ENCODE measurements around the gene ALOX12. TPM values are rescaled to one million over a fixed set of nuclear protein-coding genes. Genes with fewer than 3 reads are reported as not detected.

ALOX12 gene
- total RNA-seq, 4 donors from 2014 or later, result not detected

DNA sequence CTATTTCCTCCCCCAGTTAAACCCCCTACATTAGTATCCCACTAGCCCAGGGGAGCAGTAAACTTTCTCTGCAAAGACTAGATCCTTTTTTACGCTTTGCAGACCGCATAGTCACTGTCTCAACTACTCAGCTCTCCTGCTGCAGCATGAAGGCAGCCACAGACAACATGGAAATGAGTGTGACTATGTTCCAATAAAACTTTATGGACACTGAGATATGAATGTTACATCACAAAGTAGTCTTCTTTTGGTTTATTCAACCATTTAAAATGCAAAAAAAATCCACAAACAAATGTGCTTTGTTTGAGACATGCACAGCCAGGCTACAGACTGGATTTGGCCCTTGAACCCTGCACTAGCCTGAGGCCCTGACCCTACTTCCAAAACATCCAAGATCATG is 14.7 kb downstream of the ALOX12 start:
- in situ Hi-C loops (cut with MboI; ENCODE audit: low pct_ligation_motif_present in 1 of 4, low pct_unique_long_range_greater_than_20kb in 1 of 4, low sequenced_read_pairs in 3 of 4), result loop anchor here in 3 of 4 donors (5.0 to 25.0 kb wide), 3 partner anchors 98 to 373 kb away; partner anchors contain the start of genes C17orf100 (in 1 of the 3), KIAA0753 (in 1 of the 3), MED31 (in 1 of the 3) and TXNDC17 (in 1 of the 3)
- no peak overlapping the region for H3K4me3 ChIP-seq
- H3K4me1 ChIP-seq, result peaks cover 12 to 38% (median 31%) of the 10 kb centered on the region in 4 donors
- TF ChIP-seq EP300 (IDR thresholded peaks at IDR 0.05; ENCODE audit: low read depth), result no peak
- TF ChIP-seq POLR2A (IDR thresholded peaks at IDR 0.05), result no peak
- TF ChIP-seq, protein P1, sequence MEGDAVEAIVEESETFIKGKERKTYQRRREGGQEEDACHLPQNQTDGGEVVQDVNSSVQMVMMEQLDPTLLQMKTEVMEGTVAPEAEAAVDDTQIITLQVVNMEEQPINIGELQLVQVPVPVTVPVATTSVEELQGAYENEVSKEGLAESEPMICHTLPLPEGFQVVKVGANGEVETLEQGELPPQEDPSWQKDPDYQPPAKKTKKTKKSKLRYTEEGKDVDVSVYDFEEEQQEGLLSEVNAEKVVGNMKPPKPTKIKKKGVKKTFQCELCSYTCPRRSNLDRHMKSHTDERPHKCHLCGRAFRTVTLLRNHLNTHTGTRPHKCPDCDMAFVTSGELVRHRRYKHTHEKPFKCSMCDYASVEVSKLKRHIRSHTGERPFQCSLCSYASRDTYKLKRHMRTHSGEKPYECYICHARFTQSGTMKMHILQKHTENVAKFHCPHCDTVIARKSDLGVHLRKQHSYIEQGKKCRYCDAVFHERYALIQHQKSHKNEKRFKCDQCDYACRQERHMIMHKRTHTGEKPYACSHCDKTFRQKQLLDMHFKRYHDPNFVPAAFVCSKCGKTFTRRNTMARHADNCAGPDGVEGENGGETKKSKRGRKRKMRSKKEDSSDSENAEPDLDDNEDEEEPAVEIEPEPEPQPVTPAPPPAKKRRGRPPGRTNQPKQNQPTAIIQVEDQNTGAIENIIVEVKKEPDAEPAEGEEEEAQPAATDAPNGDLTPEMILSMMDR (IDR thresholded peaks at IDR 0.05), result no peak
- no peak for TF ChIP-seq POLR2AphosphoS5 (IDR thresholded peaks at IDR 0.05)
- DNase-seq, result no peak
- H3K27ac ChIP-seq, result no peak overlapping the region
- WGBS, 2 donors (ENCODE audit: low coverage in 1 of 2), result 90 to 100% methylated on average over 2 of the region's 2 CpGs
- intact Hi-C loops (cut with DNase I; ENCODE audit: low total_unique reads), result no loop called here
- H3K9me3 ChIP-seq, result no peaks in the 10 kb centered on the region
- no peaks in the 10 kb centered on the region for H3K27me3 ChIP-seq
- no peaks in the 10 kb centered on the region for H3K36me3 ChIP-seq

DNA sequence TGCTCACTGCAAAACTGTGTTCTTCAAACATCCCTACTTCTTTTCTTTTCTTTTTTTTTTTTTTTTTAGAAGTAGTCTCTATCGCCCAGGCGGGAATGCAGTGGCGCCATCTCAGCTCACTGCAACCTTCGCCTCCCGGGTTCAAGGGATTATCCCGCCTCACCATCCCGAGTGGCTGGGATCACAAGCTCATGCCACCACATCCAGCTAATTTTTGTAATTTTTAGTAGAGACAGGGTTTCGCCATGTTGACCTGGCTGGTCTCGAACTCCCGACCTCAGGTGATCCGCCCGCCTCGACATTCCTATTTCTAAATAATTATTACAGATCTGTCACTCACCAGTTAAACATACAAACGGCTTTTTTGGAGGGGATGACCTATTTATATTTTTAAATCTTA is 15.6 kb downstream of the ALOX12 start:
- Histone ChIP-seq H3K4me3 (peak overlapping the region; percentile 73 to 97 (median 84)), H3K27ac (peak overlapping the region in 3 of 4 donors; percentile 95 to 97 (median 96)), H3K4me1 (peaks cover 12 to 46% (median 35%) of the 10 kb centered on the region in 4 donors), H3K27me3 (no peaks in the 10 kb centered on the region), H3K36me3 (no peaks in the 10 kb centered on the region), H3K9me3 (no peaks in the 10 kb centered on the region)
- 37 to 50% methylated on average over 12 to 14 of the region's 14 CpGs for WGBS, 2 donors (ENCODE audit: low coverage in 1 of 2)
- DNase-seq, result no peak
- intact Hi-C loops (cut with DNase I; ENCODE audit: low total_unique reads), result no loop called here
- TF ChIP-seq, protein P1 (IDR thresholded peaks at IDR 0.05), result no peak
- TF ChIP-seq POLR2AphosphoS5 (IDR thresholded peaks at IDR 0.05) (no peak), POLR2A (IDR thresholded peaks at IDR 0.05) (no peak), EP300 (IDR thresholded peaks at IDR 0.05; ENCODE audit: low read depth) (no peak)
- in situ Hi-C loops (cut with MboI; ENCODE audit: low pct_ligation_motif_present in 1 of 4, low pct_unique_long_range_greater_than_20kb in 1 of 4, low sequenced_read_pairs in 3 of 4), result loop anchor here in 3 of 4 donors (5.0 to 25.0 kb wide), 3 partner anchors 99 to 374 kb away; partner anchors contain the start of genes C17orf100 (in 1 of the 3), KIAA0753 (in 1 of the 3), MED31 (in 1 of the 3) and TXNDC17 (in 1 of the 3)

DNA sequence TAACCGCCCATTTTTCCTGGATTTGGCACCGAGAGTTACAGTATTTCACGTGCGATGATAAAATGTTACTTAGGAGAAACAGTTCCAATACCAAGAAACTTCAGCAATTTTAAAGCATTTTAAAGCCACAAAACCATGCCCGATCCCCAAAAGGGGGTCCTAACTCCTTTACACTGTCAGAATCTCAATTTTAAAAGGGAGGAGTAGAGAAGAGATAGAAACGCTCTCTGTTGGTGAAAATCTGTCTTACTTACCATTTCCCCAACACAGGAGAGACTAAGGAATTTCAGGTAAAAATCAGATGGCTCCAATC is 16.0 kb downstream of the ALOX12 start:
- intact Hi-C loops (cut with DNase I; ENCODE audit: low total_unique reads), result no loop called here
- Histone ChIP-seq H3K27me3 (no peaks in the 10 kb centered on the region), H3K4me1 (peaks cover 12 to 51% (median 35%) of the 10 kb centered on the region in 4 donors), H3K4me3 (peak overlapping the region; percentile 73 to 97 (median 84)), H3K9me3 (no peaks in the 10 kb centered on the region), H3K27ac (peak overlapping the region; percentile 95 to 98 (median 96)), H3K36me3 (no peaks in the 10 kb centered on the region)
- 0% methylated on average over 4 to 6 of the region's 6 CpGs for WGBS, 2 donors (ENCODE audit: low coverage in 1 of 2)
- no peak for TF ChIP-seq POLR2AphosphoS5 (IDR thresholded peaks at IDR 0.05)
- no peak for TF ChIP-seq EP300 (IDR thresholded peaks at IDR 0.05; ENCODE audit: low read depth)
- TF ChIP-seq, protein P1 (IDR thresholded peaks at IDR 0.05), result no peak
- no peak for TF ChIP-seq POLR2A (IDR thresholded peaks at IDR 0.05)
- no peak for DNase-seq
- in situ Hi-C loops (cut with MboI; ENCODE audit: low pct_ligation_motif_present in 1 of 4, low pct_unique_long_range_greater_than_20kb in 1 of 4, low sequenced_read_pairs in 3 of 4), result loop anchor here in 3 of 4 donors (5.0 to 25.0 kb wide), 3 partner anchors 100 to 375 kb away; partner anchors contain the start of genes C17orf100 (in 1 of the 3), KIAA0753 (in 1 of the 3), MED31 (in 1 of the 3) and TXNDC17 (in 1 of the 3)

DNA sequence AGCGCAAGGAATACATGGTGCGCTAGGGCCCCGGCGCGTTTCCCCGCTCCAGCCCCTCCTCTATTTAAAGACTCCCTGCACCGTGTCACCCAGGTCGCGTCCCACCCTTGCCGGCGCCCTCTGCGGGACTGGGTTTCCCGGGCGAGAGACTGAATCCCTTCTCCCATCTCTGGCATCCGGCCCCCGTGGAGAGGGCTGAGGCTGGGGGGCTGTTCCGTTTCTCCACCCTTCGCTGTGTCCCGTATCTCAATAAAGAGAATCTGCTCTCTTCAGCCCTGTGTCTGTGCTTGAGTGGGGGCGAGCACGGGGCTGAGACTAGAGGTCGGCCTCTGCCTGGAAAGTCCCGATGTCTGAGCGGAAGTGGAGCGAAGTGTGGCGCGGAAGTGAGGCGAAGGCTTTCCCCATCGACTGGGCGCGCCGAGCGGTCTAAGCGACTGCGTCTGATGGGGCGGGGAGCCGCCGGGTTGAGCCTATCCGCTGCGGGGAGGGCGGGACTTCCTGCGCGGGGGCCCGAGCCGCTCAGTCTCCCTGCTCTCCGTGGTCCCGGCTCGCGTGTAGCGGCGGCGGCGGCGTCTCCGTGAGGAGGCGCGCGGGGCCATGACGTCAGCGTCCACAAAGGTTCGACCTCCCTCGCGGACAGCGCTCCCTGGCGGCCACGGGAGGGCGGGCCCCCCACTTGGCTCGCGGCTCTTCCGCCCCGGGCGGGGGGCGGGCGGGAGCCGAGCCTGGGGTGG is 18.6 kb downstream of the ALOX12 start:
- in situ Hi-C loops (cut with MboI; ENCODE audit: low pct_ligation_motif_present in 1 of 4, low pct_unique_long_range_greater_than_20kb in 1 of 4, low sequenced_read_pairs in 3 of 4) (loop anchor here in 3 of 4 donors (5.0 to 25.0 kb wide), 3 partner anchors 102 to 377 kb away; partner anchors contain the start of genes C17orf100 (in 1 of the 3), KIAA0753 (in 1 of the 3), MED31 (in 1 of the 3) and TXNDC17 (in 1 of the 3)), intact Hi-C loops (cut with DNase I; ENCODE audit: low total_unique reads) (no loop called here)
- Histone ChIP-seq H3K4me3 (peak overlapping the region; percentile 73 to 97 (median 84)), H3K27ac (peak overlapping the region; percentile 95 to 98 (median 96)), H3K27me3 (no peaks in the 10 kb centered on the region), H3K9me3 (no peaks in the 10 kb centered on the region), H3K36me3 (no peaks in the 10 kb centered on the region), H3K4me1 (peaks cover 15 to 67% (median 40%) of the 10 kb centered on the region in 4 donors)
- peak; percentile 99 for DNase-seq
- TF ChIP-seq, protein P1 (IDR thresholded peaks at IDR 0.05), result peak; percentile 39 to 90 (median 75)
- TF ChIP-seq POLR2A (IDR thresholded peaks at IDR 0.05) (peak; percentile 96), POLR2AphosphoS5 (IDR thresholded peaks at IDR 0.05) (peak; percentile 94 to 98 (median 98)), EP300 (IDR thresholded peaks at IDR 0.05; ENCODE audit: low read depth) (peak; percentile 36)
- WGBS, 2 donors (ENCODE audit: low coverage in 1 of 2), result 0% methylated on average over 39 of the region's 75 CpGs; no CpG with 5 or more reads in 1 of the 2 donors
